Adrenal gland (tissue), 5 donors: ENCODE measurements around the gene CAMTA1.

Experiments
- POLR2A ChIP-seq, 2 donors: fragments of 450-650 bp; IDR thresholded peaks; one replicate each; pipeline ENCODE4 v1.6.1; 2017; ENCODE audit warnings: antibody characterized with exemption in 2 of 2, mild to moderate bottlenecking in 2 of 2, moderate library complexity in 1 of 2
- TF ChIP-seq, protein P1 (sequence below), 6 experiments: fragments of 450-650 bp in 4 of 6; fragments of 200-600 bp in 2 of 6; sonication (generic) in 1 of 6; IDR thresholded peaks; 1 replicate in 5 of 6; 2 replicates in 1 of 6; pipeline versions ENCODE4 v1.5.1 to v1.8.0; 2016 to 2021; ENCODE audit warnings: antibody characterized with exemption in 6 of 6, mild to moderate bottlenecking in 2 of 6, moderate library complexity in 1 of 6
- donor health status: DM: no; HTN: no; CAD: no.

DNA sequence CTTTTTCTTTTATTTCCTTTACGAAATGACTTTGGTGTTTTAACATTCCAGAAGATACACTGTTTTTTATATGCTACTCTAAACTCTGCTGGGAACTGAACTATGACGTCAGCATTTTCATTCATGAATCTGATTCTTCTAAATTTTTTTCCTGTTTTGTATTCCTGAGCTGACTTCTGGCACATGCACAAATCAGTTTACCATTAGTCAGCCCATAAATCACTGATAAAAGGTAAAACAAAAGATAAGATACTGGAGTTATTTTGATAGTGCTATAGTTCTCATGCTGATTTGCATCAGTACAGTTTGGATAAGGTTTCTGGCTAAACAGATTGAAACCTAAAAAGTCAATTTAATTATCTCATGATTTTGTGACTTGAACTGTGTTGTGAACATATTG, 10.4 kb downstream of the CAMTA1 start:
- TF ChIP-seq POLR2A (IDR thresholded peaks at IDR 0.05) = peak in 1 of 2 donors; percentile 17
- TF ChIP-seq, protein P1, sequence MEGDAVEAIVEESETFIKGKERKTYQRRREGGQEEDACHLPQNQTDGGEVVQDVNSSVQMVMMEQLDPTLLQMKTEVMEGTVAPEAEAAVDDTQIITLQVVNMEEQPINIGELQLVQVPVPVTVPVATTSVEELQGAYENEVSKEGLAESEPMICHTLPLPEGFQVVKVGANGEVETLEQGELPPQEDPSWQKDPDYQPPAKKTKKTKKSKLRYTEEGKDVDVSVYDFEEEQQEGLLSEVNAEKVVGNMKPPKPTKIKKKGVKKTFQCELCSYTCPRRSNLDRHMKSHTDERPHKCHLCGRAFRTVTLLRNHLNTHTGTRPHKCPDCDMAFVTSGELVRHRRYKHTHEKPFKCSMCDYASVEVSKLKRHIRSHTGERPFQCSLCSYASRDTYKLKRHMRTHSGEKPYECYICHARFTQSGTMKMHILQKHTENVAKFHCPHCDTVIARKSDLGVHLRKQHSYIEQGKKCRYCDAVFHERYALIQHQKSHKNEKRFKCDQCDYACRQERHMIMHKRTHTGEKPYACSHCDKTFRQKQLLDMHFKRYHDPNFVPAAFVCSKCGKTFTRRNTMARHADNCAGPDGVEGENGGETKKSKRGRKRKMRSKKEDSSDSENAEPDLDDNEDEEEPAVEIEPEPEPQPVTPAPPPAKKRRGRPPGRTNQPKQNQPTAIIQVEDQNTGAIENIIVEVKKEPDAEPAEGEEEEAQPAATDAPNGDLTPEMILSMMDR (IDR thresholded peaks at IDR 0.05) = no peak
